Endothelial cell of umbilical vein (primary cell): ENCODE results near the gene UQCC2. TPM values are rescaled to one million over a fixed set of nuclear protein-coding genes. Genes with fewer than 3 reads are reported as not detected.

ENCODE experiments used
- BruUV-seq: library from RNA; stranded (reverse); fragments of 400-500 nt; replicated peaks from 2 replicates; lab custom pipeline; 2021; lab: Mats Ljungman, UMichigan
- CTCF ChIA-PET: fragments of 300-600, 350-600 bp; sonication (Branson Sonifier 250); formaldehyde crosslinking; loops from one replicate; lab custom pipeline; 2021; ENCODE audit warnings: antibody characterized with exemption, inconsistent platforms; lab: Charles Lee
- POLR2A ChIA-PET: fragments of 300-600, 350-600 bp; sonication (Branson Sonifier 250); formaldehyde crosslinking; loops from one replicate; lab custom pipeline; 2021; ENCODE audit warnings: antibody characterized with exemption, inconsistent platforms; lab: Charles Lee
- DNase-seq: peaks from one replicate; pipeline ENCODE4 v3.0.0-alpha.2; 2011; ENCODE audit warnings: low read depth, low spot score
- FAIRE-seq: peaks from 2 replicates; lab custom pipeline; 2011; peaks lifted over from hg19 to GRCh38; lab: Jason Lieb, UNC
- H2AFZ ChIP-seq: 2 replicates; pipeline ENCODE4 v1.6.0; 2012; ENCODE audit warnings: low read depth, low read length, control low read depth, inconsistent platforms
- H3K27ac ChIP-seq: 2 replicates; pipeline ENCODE4 v1.5.1; 2011; ENCODE audit warnings: low read depth, mild to moderate bottlenecking, control low read depth, low read length, moderate library complexity; ENCODE audit not compliant: insufficient read depth
- H3K27me3 ChIP-seq, 2 experiments: 2 replicates each; pipeline versions ENCODE4 v1.6.0 to v1.6.1; 2011; ENCODE audit warnings: low read length in 2 of 2, mixed read lengths in 1 of 2; ENCODE audit not compliant: control insufficient read depth in 2 of 2, insufficient read depth in 2 of 2
- H3K36me3 ChIP-seq, 2 experiments: 2 replicates in 1 of 2; 3 replicates in 1 of 2; pipeline ENCODE4 v1.5.1; 2011; ENCODE audit warnings: low read length in 2 of 2, mild to moderate bottlenecking in 1 of 2, moderate library complexity in 1 of 2; ENCODE audit not compliant: control insufficient read depth in 2 of 2, insufficient read depth in 2 of 2; ENCODE audit errors: extremely low read depth in 1 of 2
- H3K4me1 ChIP-seq: 3 replicates; pipeline ENCODE4 v1.5.1; 2011; ENCODE audit warnings: mild to moderate bottlenecking, low read length; ENCODE audit not compliant: control insufficient read depth, insufficient read depth; ENCODE audit errors: extremely low read depth
- H3K4me2 ChIP-seq: 2 replicates; pipeline ENCODE4 v1.6.1; 2011; ENCODE audit warnings: low read length, control low read depth, mixed read lengths; ENCODE audit not compliant: insufficient read depth
- H3K4me3 ChIP-seq, 3 experiments: fragments of 200-600 bp in 1 of 3; sonication (generic), shearing (Covaris generic) in 1 of 3; replicated peaks in 1 of 3; 2 replicates each; pipeline ENCODE4 v1.5.1; 2011 to 2016; ENCODE audit warnings: control low read depth in 3 of 3, low read length in 3 of 3, mild to moderate bottlenecking in 2 of 3, inconsistent platforms in 1 of 3, low read depth in 1 of 3, moderate library complexity in 1 of 3; ENCODE audit not compliant: insufficient read depth in 1 of 3
- H3K79me2 ChIP-seq: 2 replicates; pipeline ENCODE4 v1.6.0; 2012; ENCODE audit warnings: low read length, inconsistent platforms; ENCODE audit not compliant: control insufficient read depth, insufficient read depth
- H3K9ac ChIP-seq: replicated peaks from 2 replicates; pipeline ENCODE3; 2011; ENCODE audit warnings: low read length, control low read depth; ENCODE audit not compliant: insufficient read depth; ENCODE audit errors: extremely low read depth
- H3K9me1 ChIP-seq: replicated peaks from 3 replicates; pipeline ENCODE4 v1.6.0; 2011; ENCODE audit warnings: mild to moderate bottlenecking, low read length; ENCODE audit not compliant: control insufficient read depth, insufficient read depth; ENCODE audit errors: extremely low read depth
- H3K9me3 ChIP-seq: replicated peaks from 2 replicates; pipeline ENCODE4 v1.5.1; 2012; ENCODE audit warnings: low read length, inconsistent platforms; ENCODE audit not compliant: control insufficient read depth, insufficient read depth
- H4K20me1 ChIP-seq: replicated peaks from 2 replicates; pipeline ENCODE3; 2011; ENCODE audit warnings: mild to moderate bottlenecking, low read length; ENCODE audit not compliant: control insufficient read depth, insufficient read depth; ENCODE audit errors: extremely low read depth
- EZH2 ChIP-seq: IDR thresholded peaks from 2 replicates; pipeline ENCODE4 v1.6.1; 2012; ENCODE audit warnings: borderline replicate concordance, low read depth, mild to moderate bottlenecking, moderate library complexity, low read length, inconsistent platforms; ENCODE audit not compliant: severe bottlenecking
- FOS ChIP-seq: IDR thresholded peaks from 2 replicates; pipeline ENCODE4 v1.6.1; 2011; ENCODE audit warnings: mild to moderate bottlenecking, low read length, moderate library complexity, borderline replicate concordance; ENCODE audit not compliant: insufficient read depth
- GATA2 ChIP-seq: IDR thresholded peaks from 2 replicates; pipeline ENCODE4 v1.7.0; 2011; ENCODE audit warnings: low read depth, mild to moderate bottlenecking, moderate library complexity, mixed read lengths, low read length; ENCODE audit not compliant: insufficient read length, insufficient read depth
- JUN ChIP-seq: IDR thresholded peaks from 2 replicates; pipeline ENCODE4 v1.6.1; 2011; ENCODE audit warnings: borderline replicate concordance, low read depth; ENCODE audit not compliant: insufficient read length, insufficient read depth
- MYC ChIP-seq: IDR thresholded peaks from one replicate; pipeline ENCODE4 v1.6.1; 2011; ENCODE audit warnings: mild to moderate bottlenecking, low read depth, low read length
- dilution Hi-C: fragments of 300-500 bp; cut with MboI; formaldehyde crosslinking; loops from one replicate; pipeline ENCODE4 v1.15.0; 2019; ENCODE audit warnings: low sequenced_read_pairs; ENCODE audit not compliant: extremely low pct_ligation_motif_present
- intact Hi-C: fragments of 100-400 bp; cut with micrococcal nuclease; formaldehyde crosslinking; loops from one replicate; pipeline ENCODE4 v1.10.0; 2022
- polyA plus RNA-seq, 4 experiments: library from polyadenylated mRNA; depleted of rRNA in 3 of 4; stranded (reverse) in 3 of 4; unstranded in 1 of 4; fragments of >200 nt; gene quantifications; 2 replicates each; pipeline versions ENCODE4 v1.2.1 to v1.2.3, GENCODE V29; 2011 to 2012; ENCODE audit warnings: missing spikeins in 1 of 4
- total RNA-seq: library from RNA; stranded (reverse); gene quantifications from 2 replicates; pipeline ENCODE4 v1.2.3, GENCODE V29; 2021
- TF ChIP-seq, protein P1 (sequence below), 2 donors: IDR thresholded peaks; 1 replicate in 1 of 2; 2 replicates in 1 of 2; pipeline ENCODE4 v1.5.1; 2011; ENCODE audit warnings: low read length in 2 of 2, mild to moderate bottlenecking in 2 of 2, moderate library complexity in 2 of 2, control low read depth in 1 of 2, inconsistent platforms in 1 of 2, low read depth in 1 of 2; ENCODE audit not compliant: insufficient read depth in 1 of 2; ENCODE audit errors: extremely low read depth in 1 of 2
- TF ChIP-seq, protein P2 (sequence below): IDR thresholded peaks from 2 replicates; pipeline ENCODE4 v1.6.1; 2011; ENCODE audit not compliant: insufficient read depth, insufficient read length

UQCC2 gene
- total and polyA plus RNA-seq, 2 donors (not counting 3 experiments of a cell fraction or from before 2014, with no cell fraction given) = 46.3 to 95.3 TPM

DNA sequence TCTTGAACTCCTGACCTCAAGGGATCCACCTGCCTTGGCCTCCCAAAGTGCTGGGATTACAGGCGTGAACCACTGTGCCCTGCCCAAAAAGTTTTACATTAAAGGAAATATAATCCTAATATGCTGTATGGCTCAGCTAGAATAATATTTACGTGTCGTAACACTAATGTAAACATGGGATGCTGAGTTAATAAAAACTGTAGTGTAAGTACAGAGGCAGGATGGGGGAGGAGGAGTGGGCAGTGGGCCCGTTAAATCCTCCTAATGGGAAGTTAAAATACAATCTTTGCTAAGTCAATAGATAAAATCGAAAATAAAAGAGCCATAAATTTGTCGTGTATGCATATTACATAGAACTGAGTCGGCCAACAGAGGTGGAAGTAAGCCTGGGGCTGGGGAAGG, 47.3 kb upstream of the UQCC2 start:
- no peaks in the 10 kb centered on the region for H3K4me1 ChIP-seq
- no peak overlapping the region for H3K27ac ChIP-seq
- no peak for DNase-seq
- no peak overlapping the region for H3K4me3 ChIP-seq
- no peak for TF ChIP-seq GATA2
- TF ChIP-seq FOS = no peak
- TF ChIP-seq, protein P1, sequence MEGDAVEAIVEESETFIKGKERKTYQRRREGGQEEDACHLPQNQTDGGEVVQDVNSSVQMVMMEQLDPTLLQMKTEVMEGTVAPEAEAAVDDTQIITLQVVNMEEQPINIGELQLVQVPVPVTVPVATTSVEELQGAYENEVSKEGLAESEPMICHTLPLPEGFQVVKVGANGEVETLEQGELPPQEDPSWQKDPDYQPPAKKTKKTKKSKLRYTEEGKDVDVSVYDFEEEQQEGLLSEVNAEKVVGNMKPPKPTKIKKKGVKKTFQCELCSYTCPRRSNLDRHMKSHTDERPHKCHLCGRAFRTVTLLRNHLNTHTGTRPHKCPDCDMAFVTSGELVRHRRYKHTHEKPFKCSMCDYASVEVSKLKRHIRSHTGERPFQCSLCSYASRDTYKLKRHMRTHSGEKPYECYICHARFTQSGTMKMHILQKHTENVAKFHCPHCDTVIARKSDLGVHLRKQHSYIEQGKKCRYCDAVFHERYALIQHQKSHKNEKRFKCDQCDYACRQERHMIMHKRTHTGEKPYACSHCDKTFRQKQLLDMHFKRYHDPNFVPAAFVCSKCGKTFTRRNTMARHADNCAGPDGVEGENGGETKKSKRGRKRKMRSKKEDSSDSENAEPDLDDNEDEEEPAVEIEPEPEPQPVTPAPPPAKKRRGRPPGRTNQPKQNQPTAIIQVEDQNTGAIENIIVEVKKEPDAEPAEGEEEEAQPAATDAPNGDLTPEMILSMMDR (IDR thresholded peaks at IDR 0.05; ENCODE audit: extremely low read depth in 1 of 2, insufficient read depth in 1 of 2, low read depth in 1 of 2, low read length in 2 of 2) = no peak
- no peak for TF ChIP-seq JUN
- TF ChIP-seq EZH2 = no peak
- TF ChIP-seq MYC = no peak
- TF ChIP-seq, protein P2, sequence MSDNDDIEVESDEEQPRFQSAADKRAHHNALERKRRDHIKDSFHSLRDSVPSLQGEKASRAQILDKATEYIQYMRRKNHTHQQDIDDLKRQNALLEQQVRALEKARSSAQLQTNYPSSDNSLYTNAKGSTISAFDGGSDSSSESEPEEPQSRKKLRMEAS = no peak
- no peak overlapping the region for H3K9ac ChIP-seq
- FAIRE-seq = no peak
- POLR2A ChIA-PET = interaction anchor here (0.7 kb wide), 1 partner anchor 261 kb away, joined by 3 read pairs; no protein-coding TSS in a partner anchor
- intact Hi-C loops = no loop called here
- no TSS peak for BruUV-seq
- H3K9me1 ChIP-seq = no peaks in the 10 kb centered on the region
- H4K20me1 ChIP-seq = no peaks in the 10 kb centered on the region
- H3K36me3 ChIP-seq = no peaks in the 10 kb centered on the region
- H3K4me2 ChIP-seq = no peak overlapping the region
- no peaks in the 10 kb centered on the region for H3K9me3 ChIP-seq
- CTCF ChIA-PET = interaction anchor here (1.2 to 1.9 kb wide), 4 partner anchors 15 to 296 kb away, joined by 3 to 4 read pairs (median 3); no protein-coding TSS in a partner anchor
- H3K79me2 ChIP-seq = no peaks in the 10 kb centered on the region
- dilution Hi-C loops = no loop called here
- no peaks in the 10 kb centered on the region for H3K27me3 ChIP-seq
- no peak overlapping the region for H2AFZ ChIP-seq
